ENCODE data around the gene SOS1. TPM values are rescaled to one million over a fixed set of nuclear protein-coding genes. Genes with fewer than 3 reads are reported as not detected.
A peak's percentile ranks its signal among the peaks of the same experiment; 100 is the strongest.

Gene SOS1
- total RNA-seq, 8 experiments from 2014 or later: 15.0 to 224 (median 26.1) TPM

- H3K27ac ChIP-seq: no peak overlapping the region
- no peaks in the 10 kb centered on the region for H3K4me1 ChIP-seq (replicated peaks in 1 of 2)
- 80 to 100% (median 100%) methylated on average over 1 to 4 of the region's 5 CpGs; no CpG with 5 or more reads in 5 of the 10 experiments for WGBS, 10 experiments
- ATAC-seq (replicated peaks in 6 of 8): no peak
- H3K4me3 ChIP-seq: no peak overlapping the region
- in situ Hi-C loops (cut with MboI; ENCODE audit: low pct_unique_long_range_greater_than_20kb in 2 of 9, low sequenced_read_pairs in 9 of 9, unreplicated experiment in 9 of 9): no loop called here
Observed at GRCh38 chr2:38966006-38966405, 154.8 kb downstream of the SOS1 start.

GRCh38 chr2:38960609-38961320 lies 160.1 kb downstream of the SOS1 start:
- ATAC-seq (replicated peaks in 6 of 8): peak in 2 of 8 experiments; percentile 20 to 68
- H3K4me3 ChIP-seq: no peak overlapping the region
- in situ Hi-C loops (cut with MboI; ENCODE audit: low pct_unique_long_range_greater_than_20kb in 2 of 9, low sequenced_read_pairs in 9 of 9, unreplicated experiment in 9 of 9): no loop called here
- H3K27ac ChIP-seq: no peak overlapping the region
- WGBS, 10 experiments: 85 to 100% (median 100%) methylated on average over 1 to 8 of the region's 34 CpGs; no CpG with 5 or more reads in 2 of the 10 experiments
- H3K4me1 ChIP-seq (replicated peaks in 1 of 2): no peaks in the 10 kb centered on the region

- ATAC-seq (replicated peaks in 6 of 8): peak in 6 of 8 experiments; percentile 65 to 99 (median 94)
- Histone ChIP-seq H3K4me1 (replicated peaks in 1 of 2) (no peaks in the 10 kb centered on the region), H3K27ac (no peak overlapping the region), H3K4me3 (peak overlapping the region in 2 of 5 donors; percentile 10 to 26)
- in situ Hi-C loops (cut with MboI; ENCODE audit: low pct_unique_long_range_greater_than_20kb in 2 of 9, low sequenced_read_pairs in 9 of 9, unreplicated experiment in 9 of 9): no loop called here
- 3 to 90% (median 64%) methylated on average over 6 to 45 of the region's 97 CpGs; no CpG with 5 or more reads in 6 of the 10 experiments for WGBS, 10 experiments
Observed at GRCh38 chr2:38959938-38960608, 160.8 kb downstream of the SOS1 start.

- Histone ChIP-seq H3K27ac (no peak overlapping the region), H3K4me1 (replicated peaks in 1 of 2) (no peaks in the 10 kb centered on the region), H3K4me3 (no peak overlapping the region)
- WGBS, 10 experiments: 89 to 100% (median 93%) methylated on average over 2 to 12 of the region's 24 CpGs; no CpG with 5 or more reads in 3 of the 10 experiments
- in situ Hi-C loops (cut with MboI; ENCODE audit: low pct_unique_long_range_greater_than_20kb in 2 of 9, low sequenced_read_pairs in 9 of 9, unreplicated experiment in 9 of 9): no loop called here
- no peak for ATAC-seq (replicated peaks in 6 of 8)
Observed at GRCh38 chr2:38959466-38959865, 161.4 kb downstream of the SOS1 start.

- 69 to 100% (median 89%) methylated on average over 2 to 5 of the region's 5 CpGs; no CpG with 5 or more reads in 5 of the 10 experiments for WGBS, 10 experiments
- no peak for ATAC-seq (replicated peaks in 6 of 8)
- no peaks in the 10 kb centered on the region for H3K4me1 ChIP-seq (replicated peaks in 1 of 2)
- no peak overlapping the region for H3K4me3 ChIP-seq
- in situ Hi-C loops (cut with MboI; ENCODE audit: low pct_unique_long_range_greater_than_20kb in 2 of 9, low sequenced_read_pairs in 9 of 9, unreplicated experiment in 9 of 9): no loop called here
- no peak overlapping the region for H3K27ac ChIP-seq
Observed at GRCh38 chr2:38957972-38958371, 162.9 kb downstream of the SOS1 start.

- Histone ChIP-seq H3K4me1 (replicated peaks in 1 of 2) (no peaks in the 10 kb centered on the region), H3K4me3 (no peak overlapping the region), H3K27ac (no peak overlapping the region)
- ATAC-seq (replicated peaks in 6 of 8): no peak
- in situ Hi-C loops (cut with MboI; ENCODE audit: low pct_unique_long_range_greater_than_20kb in 2 of 9, low sequenced_read_pairs in 9 of 9, unreplicated experiment in 9 of 9): no loop called here
Observed at GRCh38 chr2:38951766-38952165, 169.1 kb downstream of the SOS1 start.

- in situ Hi-C loops (cut with MboI; ENCODE audit: low pct_unique_long_range_greater_than_20kb in 2 of 9, low sequenced_read_pairs in 9 of 9, unreplicated experiment in 9 of 9): loop anchor here in 1 of 9 experiments (25.0 kb wide), 1 partner anchor 288 kb away; the partner anchor contains the start of gene CDKL4
- Histone ChIP-seq H3K4me1 (replicated peaks in 1 of 2) (no peaks in the 10 kb centered on the region), H3K27ac (no peak overlapping the region), H3K4me3 (no peak overlapping the region)
- 46 to 100% (median 70%) methylated on average over 1 to 4 of the region's 4 CpGs; no CpG with 5 or more reads in 2 of the 10 experiments for WGBS, 10 experiments
- no peak for ATAC-seq (replicated peaks in 6 of 8)
Observed at GRCh38 chr2:38948995-38949394, 171.9 kb downstream of the SOS1 start.

GRCh38 chr2:38948387-38948882 lies 172.4 kb downstream of the SOS1 start:
- no peaks in the 10 kb centered on the region for H3K4me1 ChIP-seq (replicated peaks in 1 of 2)
- H3K4me3 ChIP-seq: no peak overlapping the region
- no peak overlapping the region for H3K27ac ChIP-seq
- WGBS, 10 experiments: 38 to 100% (median 70%) methylated on average over 1 to 2 of the region's 3 CpGs; no CpG with 5 or more reads in 5 of the 10 experiments
- in situ Hi-C loops (cut with MboI; ENCODE audit: low pct_unique_long_range_greater_than_20kb in 2 of 9, low sequenced_read_pairs in 9 of 9, unreplicated experiment in 9 of 9): loop anchor here in 1 of 9 experiments (25.0 kb wide), 1 partner anchor 289 kb away; the partner anchor contains the start of gene CDKL4
- ATAC-seq (replicated peaks in 6 of 8): no peak

GRCh38 chr2:38947241-38948239 lies 173.3 kb downstream of the SOS1 start:
- H3K4me3 ChIP-seq: no peak overlapping the region
- H3K4me1 ChIP-seq (replicated peaks in 1 of 2): no peaks in the 10 kb centered on the region
- peak in 7 of 8 experiments; percentile 33 to 98 (median 65) for ATAC-seq (replicated peaks in 6 of 8)
- WGBS, 10 experiments: 15 to 79% (median 58%) methylated on average over 3 to 10 of the region's 11 CpGs; no CpG with 5 or more reads in 2 of the 10 experiments
- H3K27ac ChIP-seq: no peak overlapping the region
- in situ Hi-C loops (cut with MboI; ENCODE audit: low pct_unique_long_range_greater_than_20kb in 2 of 9, low sequenced_read_pairs in 9 of 9, unreplicated experiment in 9 of 9): loop anchor here in 1 of 9 experiments (25.0 kb wide), 1 partner anchor 290 kb away; the partner anchor contains the start of gene CDKL4

- in situ Hi-C loops (cut with MboI; ENCODE audit: low pct_unique_long_range_greater_than_20kb in 2 of 9, low sequenced_read_pairs in 9 of 9, unreplicated experiment in 9 of 9): loop anchor here in 1 of 9 experiments (25.0 kb wide), 1 partner anchor 291 kb away; the partner anchor contains the start of gene CDKL4
- ATAC-seq (replicated peaks in 6 of 8): no peak
- H3K4me1 ChIP-seq (replicated peaks in 1 of 2): no peaks in the 10 kb centered on the region
- no peak overlapping the region for H3K27ac ChIP-seq
- 75 to 98% (median 82%) methylated on average over 1 to 5 of the region's 5 CpGs; no CpG with 5 or more reads in 3 of the 10 experiments for WGBS, 10 experiments
- H3K4me3 ChIP-seq: no peak overlapping the region
Observed at GRCh38 chr2:38945911-38946310, 174.9 kb downstream of the SOS1 start.

GRCh38 chr2:38945372-38945771 lies 175.5 kb downstream of the SOS1 start:
- ATAC-seq (replicated peaks in 6 of 8): peak in 3 of 8 experiments; percentile 47 to 89 (median 62)
- 0 to 100% (median 67%) methylated on average over 1 to 4 of the region's 4 CpGs; no CpG with 5 or more reads in 3 of the 10 experiments for WGBS, 10 experiments
- no peak overlapping the region for H3K4me3 ChIP-seq
- no peak overlapping the region for H3K27ac ChIP-seq
- in situ Hi-C loops (cut with MboI; ENCODE audit: low pct_unique_long_range_greater_than_20kb in 2 of 9, low sequenced_read_pairs in 9 of 9, unreplicated experiment in 9 of 9): loop anchor here in 1 of 9 experiments (25.0 kb wide), 1 partner anchor 292 kb away; the partner anchor contains the start of gene CDKL4
- H3K4me1 ChIP-seq (replicated peaks in 1 of 2): no peaks in the 10 kb centered on the region

GRCh38 chr2:38943784-38944183 lies 177.1 kb downstream of the SOS1 start:
- ATAC-seq (replicated peaks in 6 of 8): no peak
- no peak overlapping the region for H3K4me3 ChIP-seq
- in situ Hi-C loops (cut with MboI; ENCODE audit: low pct_unique_long_range_greater_than_20kb in 2 of 9, low sequenced_read_pairs in 9 of 9, unreplicated experiment in 9 of 9): loop anchor here in 1 of 9 experiments (25.0 kb wide), 1 partner anchor 294 kb away; the partner anchor contains the start of gene CDKL4
- no peaks in the 10 kb centered on the region for H3K4me1 ChIP-seq (replicated peaks in 1 of 2)
- no peak overlapping the region for H3K27ac ChIP-seq
